Breast epithelium (tissue), 3 donors: ENCODE measurements around the gene OLFML3.

Source experiments
- CTCF ChIP-seq, 3 donors: fragments of 450-650 bp; IDR thresholded peaks; one replicate each; pipeline ENCODE4 v1.5.1; 2016 to 2017; ENCODE audit warnings: antibody characterized with exemption in 3 of 3, mild to moderate bottlenecking in 3 of 3, moderate library complexity in 3 of 3
- POLR2A ChIP-seq: fragments of 450-650 bp; IDR thresholded peaks from one replicate; pipeline ENCODE4 v1.6.1; 2016; ENCODE audit warnings: antibody characterized with exemption, mild to moderate bottlenecking, moderate library complexity

DNA sequence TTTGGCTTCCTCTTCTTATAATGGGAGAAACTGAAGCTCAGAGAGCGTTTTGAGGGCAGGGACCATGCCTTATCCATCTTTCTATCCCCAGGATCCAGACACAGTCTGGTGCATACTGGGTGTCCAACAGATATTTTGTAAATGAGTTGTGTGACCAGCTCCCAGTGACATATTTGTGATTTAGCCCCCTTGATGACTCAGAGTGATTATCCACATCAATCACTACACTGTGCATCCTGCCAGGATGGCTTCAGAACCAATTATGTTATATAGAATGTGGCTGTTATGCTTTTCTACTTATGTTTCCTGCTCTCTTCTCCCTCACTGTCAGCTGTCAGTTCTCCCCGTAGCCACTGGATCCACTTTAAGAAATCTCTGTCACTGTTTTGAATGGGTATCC is 11.3 kb downstream of the OLFML3 start:
- TF ChIP-seq CTCF (IDR thresholded peaks at IDR 0.05) (no peak), POLR2A (no peak)
